Glomerular visceral epithelial cell (primary cell): ENCODE data around the gene DEPDC1.
"Not testable (repeated sequence)": the region's sequence is repeated elsewhere in the genome, so short reads cannot be mapped to it uniquely, and the experiment has no call there.

ENCODE experiments used
- DNase-seq: peaks from one replicate; pipeline ENCODE4 v3.0.0-alpha.2; 2016; ENCODE audit errors: extremely low spot score

DEPDC1 gene

DNA sequence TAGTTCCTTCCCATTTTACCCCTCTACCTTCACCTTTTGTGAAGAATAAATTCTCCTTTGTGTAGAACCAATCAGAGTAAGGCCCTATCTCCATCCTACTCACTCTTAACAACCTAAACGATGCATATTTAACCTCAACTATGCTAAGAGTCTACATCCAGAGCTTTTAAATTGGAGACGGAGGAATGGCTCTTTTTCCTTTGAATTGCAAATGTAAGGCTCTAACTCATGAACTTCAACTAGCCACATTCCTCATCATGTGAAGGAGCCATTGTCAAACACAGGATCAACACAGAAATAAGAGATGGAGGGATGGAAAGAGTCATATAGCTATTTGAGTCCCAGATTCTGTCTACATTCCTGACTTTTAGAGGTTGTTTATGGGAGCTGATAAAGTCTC is 18.2 kb downstream of the DEPDC1 start:
- no peak for DNase-seq

DNA sequence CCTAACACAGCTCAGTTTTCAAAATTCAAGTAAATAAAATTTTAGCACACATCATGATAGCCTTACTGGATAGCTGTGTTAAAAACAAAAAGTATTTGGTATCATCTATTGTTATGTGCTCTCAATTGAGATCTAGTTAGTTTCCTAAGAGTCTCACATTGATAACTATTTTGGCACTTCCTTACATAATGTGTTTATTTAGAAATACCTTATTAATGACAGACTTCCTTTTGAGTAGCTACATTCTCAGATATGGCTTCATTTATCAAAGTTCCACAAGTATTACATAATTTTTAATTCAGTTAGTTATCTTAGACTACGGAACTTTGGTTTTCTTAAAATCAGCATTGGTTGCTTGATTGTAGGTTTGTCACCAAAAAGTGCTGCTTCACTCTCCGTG is 20.3 kb downstream of the DEPDC1 start:
- not testable (repeated sequence) for DNase-seq

DNA sequence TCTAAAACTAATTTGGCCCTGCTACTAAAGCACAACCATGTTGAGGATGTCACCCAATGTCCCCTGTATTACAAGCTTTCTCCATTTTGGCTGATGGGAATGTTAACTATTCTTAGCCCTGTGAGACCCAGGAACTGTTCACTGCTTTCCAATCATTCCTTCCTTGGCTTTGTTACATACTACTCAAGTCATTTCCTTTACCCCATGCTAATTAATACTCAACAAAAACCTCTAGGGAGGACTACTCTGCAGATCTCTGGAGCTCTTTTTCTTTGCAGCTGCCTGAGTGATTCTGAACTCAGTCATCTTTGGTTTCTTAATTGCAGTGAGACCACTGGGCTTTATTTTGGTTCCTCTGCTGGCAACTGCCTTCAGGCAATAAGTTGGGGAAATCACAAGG is 23.8 kb downstream of the DEPDC1 start:
- DNase-seq: no peak

DNA sequence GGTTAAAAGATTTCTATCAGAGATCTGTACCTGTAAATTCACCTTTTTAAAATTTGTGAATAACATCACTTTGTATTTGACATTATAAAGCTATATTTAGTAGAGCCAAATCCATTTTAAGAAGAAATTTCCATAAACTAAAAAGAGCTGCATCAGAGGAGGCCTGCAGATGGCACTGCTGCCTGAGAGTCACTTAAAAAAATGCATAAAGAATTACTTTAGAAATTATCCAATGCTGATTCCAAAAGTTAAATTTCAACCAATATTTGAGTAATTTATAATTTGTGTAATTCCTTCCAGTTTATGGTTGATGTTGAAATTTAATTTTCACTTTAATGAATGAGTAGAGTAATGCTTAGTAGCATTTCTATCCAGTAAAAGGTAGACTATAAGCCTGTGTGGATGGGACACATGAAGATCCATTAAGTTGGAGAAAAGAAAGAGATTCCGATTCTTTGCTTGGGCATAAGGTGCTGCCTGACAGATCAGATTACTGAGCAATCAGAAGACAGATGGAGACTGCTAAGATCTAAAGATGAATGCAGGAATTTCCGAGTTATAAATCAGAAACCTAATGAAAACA is 26.4 kb downstream of the DEPDC1 start:
- DNase-seq: peak; percentile 25

DNA sequence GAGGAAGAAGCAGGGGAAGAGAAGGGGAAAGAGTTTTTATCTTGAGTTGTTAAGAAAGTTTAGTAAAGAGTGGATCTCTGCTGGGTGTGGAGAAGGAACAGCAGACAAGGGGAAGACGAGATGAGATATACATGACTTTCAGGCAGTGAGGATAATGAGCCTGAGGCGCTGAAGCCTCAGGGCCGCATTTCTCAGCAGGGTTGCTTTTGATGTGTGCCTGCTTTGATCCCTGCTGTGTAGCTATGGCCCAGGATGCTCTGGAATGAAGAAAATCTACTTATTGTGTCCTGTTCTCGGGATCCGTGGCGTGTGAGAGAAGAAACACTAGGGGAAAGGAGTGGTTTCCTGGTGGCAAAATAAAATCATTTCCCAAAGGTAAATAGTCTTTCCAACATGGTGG is 32.0 kb downstream of the DEPDC1 start:
- no peak for DNase-seq

DNA sequence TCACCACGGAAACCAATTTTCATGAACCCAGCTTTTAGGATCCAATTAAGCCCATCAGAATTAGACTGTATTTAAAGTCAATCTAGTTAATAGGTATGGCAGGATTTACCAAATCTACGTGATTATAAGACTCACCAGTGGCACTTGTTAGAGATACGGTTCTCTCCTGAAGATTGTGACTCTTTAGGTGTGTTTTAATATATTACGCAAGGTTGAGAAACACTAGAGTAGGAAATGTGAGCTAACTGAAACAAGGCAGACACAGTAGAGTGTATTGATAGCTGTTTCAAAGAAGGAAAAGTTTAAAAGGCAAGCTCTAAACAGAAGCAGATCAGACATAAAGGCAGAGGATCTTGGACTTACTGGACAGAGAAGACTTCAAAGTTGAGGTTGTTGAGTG is 35.9 kb downstream of the DEPDC1 start:
- DNase-seq: no peak

DNA sequence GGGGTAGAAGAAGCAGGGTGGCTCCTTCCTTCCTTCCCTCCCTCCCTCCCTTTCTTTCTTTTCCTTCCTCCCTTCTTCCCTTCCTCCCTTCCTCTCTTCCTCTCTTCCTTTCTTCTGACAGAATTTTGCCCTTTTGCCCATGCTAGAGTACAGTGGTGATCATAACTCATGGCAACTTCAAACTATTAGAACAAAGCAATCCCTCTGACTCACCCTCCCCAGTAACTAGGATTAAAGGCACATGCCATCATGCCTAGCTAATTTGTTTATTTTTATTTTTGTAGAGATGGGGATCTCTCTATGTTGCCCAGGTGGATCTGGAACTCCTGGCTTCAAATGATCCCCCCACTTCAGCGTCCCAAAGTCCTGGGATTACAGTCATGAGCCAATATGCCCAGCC is 37.1 kb downstream of the DEPDC1 start:
- no peak for DNase-seq

DNA sequence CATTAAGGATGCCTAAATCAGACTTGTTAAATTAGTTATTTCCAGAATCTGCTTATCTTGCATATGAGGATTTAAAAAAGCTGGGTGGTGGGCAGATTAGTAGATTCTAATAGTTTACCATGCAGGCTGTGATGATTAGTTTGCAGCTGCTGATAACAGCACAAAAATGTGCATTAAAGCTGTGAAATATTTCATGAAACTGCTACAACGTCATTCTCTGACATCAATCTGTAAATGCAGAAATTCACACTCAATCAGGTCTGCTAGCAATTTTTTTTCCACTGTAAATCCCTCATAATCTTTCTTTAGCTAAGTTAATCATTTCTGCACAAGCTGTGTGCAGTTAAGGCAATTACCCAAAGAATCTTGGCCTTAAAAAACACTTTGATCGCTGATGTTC is 37.8 kb downstream of the DEPDC1 start:
- no peak for DNase-seq

DNA sequence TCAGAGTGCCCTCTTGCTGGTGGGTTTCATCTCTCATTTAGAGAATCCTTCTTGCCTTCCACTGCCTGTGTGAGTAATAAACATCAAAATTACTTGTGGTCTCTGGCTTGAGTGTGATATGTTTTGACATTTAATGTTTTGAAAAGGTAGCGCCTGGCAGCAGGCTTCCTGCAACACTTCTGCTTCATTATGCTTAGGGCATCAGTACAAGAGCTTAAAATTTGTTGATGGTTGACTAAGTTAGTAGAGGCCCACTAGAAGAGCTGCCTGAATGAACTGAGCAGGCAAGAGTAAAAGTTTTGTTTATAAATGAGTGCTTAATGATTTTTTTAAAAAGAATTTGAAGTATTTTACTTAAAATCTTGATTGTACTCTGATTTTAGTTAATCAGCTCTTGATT is 40.7 kb downstream of the DEPDC1 start:
- DNase-seq: no peak

DNA sequence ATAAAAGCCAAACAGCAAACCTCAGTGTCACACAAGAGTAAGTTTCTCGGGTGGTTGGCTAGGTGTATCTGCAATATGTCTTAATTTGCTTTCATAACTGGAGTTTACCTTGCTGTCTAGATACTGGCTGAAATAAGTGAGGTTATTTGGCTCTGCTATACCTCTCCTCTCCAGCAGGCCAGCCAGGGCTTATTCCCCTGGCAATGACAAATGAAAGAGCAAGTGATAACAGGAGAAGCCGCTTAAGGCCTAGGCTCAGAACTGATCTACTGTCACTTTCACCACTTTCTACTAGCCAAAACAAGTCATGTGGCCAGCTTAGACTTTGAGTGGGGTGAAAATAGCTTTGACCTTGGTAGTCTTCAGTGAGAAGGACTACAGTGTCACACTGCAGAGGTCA is 42.3 kb downstream of the DEPDC1 start:
- DNase-seq: no peak

DNA sequence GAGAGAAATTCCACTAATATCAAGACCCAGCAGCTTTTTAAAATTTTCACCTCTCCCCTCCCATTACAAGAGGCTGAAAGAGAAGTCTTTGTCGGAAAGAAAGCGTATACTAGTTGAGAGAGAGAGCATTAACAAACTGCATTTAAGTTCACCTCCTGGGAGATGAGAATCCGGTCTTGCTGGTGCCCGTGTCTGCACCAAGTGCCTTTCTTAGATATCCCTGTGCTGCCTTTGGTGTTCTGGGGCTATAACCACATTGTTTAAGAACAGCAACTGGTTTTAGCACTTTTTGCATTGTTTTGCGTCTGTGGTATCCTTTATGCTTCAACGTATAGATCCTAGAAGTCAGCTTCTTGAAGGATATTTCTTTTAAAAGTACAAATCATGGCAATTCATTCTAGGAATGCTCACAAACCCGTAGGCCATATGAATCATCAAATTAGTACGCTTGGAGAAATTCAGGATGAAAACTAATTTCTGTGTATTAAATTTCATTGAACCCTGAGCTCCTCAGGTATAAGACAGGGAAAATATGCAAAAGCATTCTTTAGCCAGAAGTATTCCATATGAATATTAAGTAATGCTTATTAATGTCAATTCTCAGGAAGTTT is 43.7 kb downstream of the DEPDC1 start:
- no peak for DNase-seq

DNA sequence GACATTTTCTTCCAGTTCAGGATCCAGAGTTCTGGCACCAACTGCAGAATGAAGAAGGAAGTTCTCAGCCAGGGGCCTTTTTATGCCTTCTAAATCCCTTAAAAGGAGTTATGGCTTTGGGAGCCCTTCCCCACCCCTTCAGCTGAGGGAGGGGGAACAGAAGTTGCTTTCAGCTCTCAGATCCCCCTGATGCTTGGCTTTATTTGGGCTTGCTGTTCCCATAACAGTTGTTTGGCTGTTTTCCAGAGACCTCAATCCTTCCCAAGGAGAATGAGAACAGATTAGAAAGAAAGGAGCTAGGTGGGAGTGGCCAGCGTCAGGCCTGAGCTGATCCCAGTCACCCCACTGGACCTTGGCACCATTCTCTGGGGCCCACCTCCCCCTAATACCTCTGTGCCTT is 47.0 kb downstream of the DEPDC1 start, which contains the start of gene RPE65:
Gene RPE65, minus strand, starts transcription at position 54 of the 400 bp plus-strand sequence. Its CDS starts 49 bp downstream, at position 5.
- peak; percentile 13 for DNase-seq

DNA sequence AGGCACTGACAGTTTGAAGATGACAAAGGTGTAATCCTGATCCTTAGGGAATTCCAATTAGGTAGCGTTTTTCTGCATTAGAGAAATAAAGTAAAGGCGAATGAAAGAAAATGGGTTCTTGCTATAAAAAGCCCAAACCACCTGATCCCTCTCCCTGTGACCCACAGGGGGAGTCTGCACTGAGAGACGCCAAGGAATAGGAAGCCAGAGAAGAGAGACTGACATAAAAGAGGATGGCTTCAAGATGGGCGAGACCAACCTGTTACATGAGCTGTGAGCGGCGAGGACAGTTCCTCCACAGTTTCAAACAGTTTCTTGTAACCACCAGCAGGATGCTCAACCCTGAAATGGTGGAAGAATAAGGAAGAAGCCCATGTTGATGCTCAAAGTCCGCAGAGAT is 48.5 kb downstream of the DEPDC1 start:
- no peak for DNase-seq

DNA sequence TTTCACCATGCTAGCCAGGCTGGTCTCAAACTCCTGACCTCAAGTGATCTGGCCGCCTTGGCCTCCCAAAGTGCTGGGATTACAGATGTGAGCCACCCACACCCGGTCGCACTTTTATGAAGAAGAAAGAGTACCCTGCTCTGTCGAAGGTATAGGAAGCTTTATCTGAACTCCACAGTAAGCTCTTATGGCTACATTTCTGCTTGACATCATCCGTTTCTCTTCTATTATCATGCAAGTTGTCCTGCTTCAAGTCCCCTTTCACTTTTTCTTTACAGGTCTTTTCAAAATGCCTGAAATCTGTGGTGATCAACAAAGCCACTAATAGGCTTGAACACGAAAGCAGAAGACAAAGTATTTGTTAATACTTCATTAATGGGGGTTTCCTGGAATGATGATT is 51.2 kb downstream of the DEPDC1 start:
- DNase-seq: no peak

DNA sequence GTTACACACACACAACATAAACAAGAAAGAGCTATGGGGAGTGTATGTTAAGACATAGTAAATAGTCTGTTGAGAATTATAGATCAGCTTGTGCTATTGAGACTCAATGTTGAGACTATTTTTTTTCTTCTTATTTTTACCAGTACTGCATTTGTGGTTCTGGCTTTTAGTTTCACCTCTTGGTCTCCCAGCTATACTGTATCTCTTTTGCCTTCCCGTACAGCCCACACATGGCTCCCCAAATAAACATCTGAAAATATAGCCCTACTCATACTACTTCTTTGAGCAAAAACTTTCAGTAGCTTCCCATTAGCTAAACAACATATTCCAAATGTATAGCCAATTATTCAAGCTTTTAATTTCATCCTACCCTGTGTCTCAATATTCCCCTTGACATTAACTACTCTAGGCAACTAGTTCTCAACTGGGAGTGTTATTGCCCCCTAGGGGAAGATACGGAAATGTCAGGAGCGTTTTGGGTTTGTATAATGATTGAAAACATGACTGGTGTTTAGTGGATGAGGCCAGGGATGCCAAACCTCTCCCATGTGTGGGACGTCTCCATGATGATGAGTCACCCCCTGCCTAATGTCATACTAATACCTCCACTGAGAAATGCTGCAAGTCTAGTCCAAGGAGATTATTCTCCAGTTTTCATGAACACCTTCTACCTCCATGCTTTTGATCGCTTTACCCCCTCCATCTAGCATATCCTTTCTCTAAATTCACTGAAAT is 53.9 kb downstream of the DEPDC1 start:
- DNase-seq: peak; percentile 57

DNA sequence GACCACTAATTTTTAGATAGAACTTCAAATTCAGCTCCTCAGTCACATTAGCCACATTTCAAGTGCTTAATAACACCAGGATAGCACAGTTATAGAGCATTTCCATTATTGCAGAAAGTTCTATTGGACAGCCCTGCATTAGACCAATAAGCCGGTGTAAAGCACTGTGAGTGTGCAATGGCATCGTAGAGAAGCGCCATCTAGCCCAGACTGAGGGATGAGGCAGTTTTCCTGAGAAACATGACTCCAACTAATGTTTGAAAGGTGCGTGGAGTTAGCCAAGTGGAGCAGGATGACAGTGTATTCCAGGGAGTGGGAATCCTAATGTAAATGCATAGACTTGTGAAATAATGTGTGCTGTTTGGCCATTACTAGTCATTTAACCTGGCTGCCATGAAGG is 54.9 kb downstream of the DEPDC1 start:
- no peak for DNase-seq

DNA sequence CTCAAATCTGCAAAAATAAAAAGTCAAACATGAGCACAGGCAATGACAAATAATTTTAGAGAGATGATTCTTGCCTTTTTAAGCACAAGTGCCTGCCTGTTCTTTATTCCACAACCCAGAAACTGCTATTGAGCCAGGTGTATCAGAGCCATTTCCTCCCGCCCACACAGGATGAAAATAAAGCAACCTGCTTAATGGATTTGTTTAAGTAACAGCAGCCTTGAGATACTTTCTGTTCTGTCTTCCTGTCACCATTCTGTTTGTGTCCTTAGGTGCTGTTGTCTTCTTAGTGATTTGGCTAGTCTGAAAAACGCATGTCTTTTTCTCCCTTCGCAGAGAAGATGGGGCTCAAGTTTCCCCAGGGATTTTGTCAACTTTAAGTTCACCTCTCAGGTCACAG is 58.6 kb downstream of the DEPDC1 start:
- no peak for DNase-seq

DNA sequence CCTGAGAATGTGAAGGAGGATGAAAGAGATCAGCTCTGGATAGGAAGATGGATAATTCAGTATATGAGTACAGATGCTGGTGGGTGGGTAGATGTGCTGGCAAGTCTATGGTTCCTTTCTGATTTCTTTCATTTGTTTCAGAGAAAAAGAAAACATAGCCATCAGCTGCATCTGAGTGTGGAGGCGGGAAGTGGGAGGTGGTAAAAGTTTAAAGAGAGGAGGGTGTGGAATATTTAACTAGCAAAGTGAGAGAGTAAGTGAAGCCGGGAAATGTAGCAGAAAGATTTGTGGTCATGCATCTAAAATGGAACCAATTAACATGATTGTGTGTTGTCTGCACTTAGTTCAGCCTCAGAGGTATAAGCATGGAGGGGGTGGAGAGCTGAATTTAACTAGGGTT is 63.5 kb downstream of the DEPDC1 start:
- DNase-seq: no peak

DNA sequence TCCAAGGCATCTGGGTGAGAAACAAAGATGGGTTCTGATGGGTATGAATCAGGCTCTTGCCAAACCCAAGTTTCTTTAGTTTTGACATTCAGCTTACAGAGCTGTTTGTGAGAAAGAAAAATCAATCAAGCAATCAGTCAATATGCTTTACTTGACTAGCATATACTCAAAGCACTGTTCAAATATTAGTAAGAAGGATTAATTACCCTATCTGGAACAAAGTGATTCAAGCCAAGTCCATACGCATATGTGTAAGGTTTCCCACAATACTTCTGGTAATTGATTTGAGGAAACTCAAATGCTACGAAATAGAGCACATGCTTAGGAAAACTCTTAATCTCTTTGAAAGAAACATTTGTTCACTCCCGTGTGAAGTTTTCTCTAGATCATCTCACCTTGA is 65.8 kb downstream of the DEPDC1 start:
- DNase-seq: no peak

DNA sequence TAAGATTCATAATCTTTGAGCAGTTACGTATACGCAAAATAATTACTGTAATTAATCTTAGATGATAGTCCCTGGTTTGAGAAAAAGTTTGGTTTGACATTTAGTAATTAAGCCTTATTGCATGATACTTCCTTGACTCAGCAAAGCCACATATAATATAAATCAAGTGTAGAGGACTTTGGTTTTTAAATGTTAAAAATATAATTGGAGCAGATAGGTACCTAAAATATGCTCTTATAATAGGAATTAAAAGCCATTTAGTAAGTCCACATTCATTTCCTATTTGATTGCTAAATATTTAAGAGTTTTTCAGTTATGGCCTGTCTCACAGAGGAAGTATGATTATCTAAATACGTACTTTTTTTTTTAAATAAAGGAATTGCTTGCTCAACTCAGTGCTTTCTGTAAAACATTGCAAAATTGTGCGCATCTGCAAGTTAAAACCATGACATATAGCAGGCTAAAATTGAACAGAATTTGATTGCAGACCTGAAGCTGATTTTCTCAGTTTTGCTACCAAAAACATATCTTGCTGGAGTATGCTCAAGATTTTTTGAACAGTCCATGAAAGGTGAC is 67.6 kb downstream of the DEPDC1 start:
- no peak for DNase-seq

DNA sequence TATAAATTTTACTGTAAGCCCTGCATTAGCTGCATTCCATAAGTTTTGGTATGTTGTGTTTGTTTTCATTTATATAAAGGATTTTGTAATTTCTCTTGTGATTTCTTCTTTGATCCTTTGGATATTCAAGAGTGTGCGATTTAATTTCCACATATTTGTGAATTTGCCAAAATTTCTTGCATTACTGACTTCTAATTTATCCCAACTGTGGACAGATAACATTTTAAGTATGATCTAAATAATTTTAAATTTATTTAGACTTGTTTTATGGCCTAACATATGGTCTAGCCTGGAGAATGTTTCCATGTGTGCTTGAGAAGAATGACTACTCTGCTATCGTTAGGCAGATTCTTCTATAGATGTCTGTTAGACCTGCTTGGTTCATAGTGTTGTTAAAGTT is 70.3 kb downstream of the DEPDC1 start:
- no peak for DNase-seq
